Keratinocyte (primary cell): ENCODE measurements around the gene SMG6.

ENCODE experiments used
- CTCF ChIP-seq, 3 experiments: IDR thresholded peaks in 1 of 3; conservative IDR thresholded peaks in 1 of 3; optimal IDR thresholded peaks in 1 of 3; 2 replicates in 2 of 3; 3 replicates in 1 of 3; pipeline versions ENCODE3 to v1.5.1; 2011; ENCODE audit warnings: low read length in 3 of 3, mild to moderate bottlenecking in 3 of 3, moderate library complexity in 2 of 3, control low read depth in 1 of 3, inconsistent platforms in 1 of 3; ENCODE audit not compliant: insufficient read depth in 2 of 3; ENCODE audit errors: extremely low read depth in 1 of 3
- EZH2 ChIP-seq: IDR thresholded peaks from one replicate; pipeline ENCODE4 v1.6.1; 2012; ENCODE audit warnings: inconsistent platforms, mild to moderate bottlenecking, low read length, moderate library complexity

- TF ChIP-seq CTCF (optimal IDR thresholded peaks at IDR 0.05 in 1 of 3, IDR thresholded peaks at IDR 0.05 in 1 of 3, conservative IDR thresholded peaks at IDR 0.05 in 1 of 3; ENCODE audit: extremely low read depth in 1 of 3, insufficient read depth in 2 of 3, low read length in 3 of 3) (no peak), EZH2 (no peak)
Measured at GRCh38 chr17:2175294-2175628, 128.3 kb downstream of the SMG6 start.
